ENCODE results near the gene SPIC. TPM values are rescaled to one million over a fixed set of nuclear protein-coding genes. Genes with fewer than 3 reads are reported as not detected.
"Not testable (repeated sequence)": the region's sequence is repeated elsewhere in the genome, so short reads cannot be mapped to it uniquely, and the experiment has no call there.

SPIC gene
- total RNA-seq, 1 donor from 2014 or later = not detected

GRCh38 chr12:101455685-101456084 is 19.5 kb upstream of the SPIC start:
- no peak for TF ChIP-seq CTCF (IDR thresholded peaks at IDR 0.05; ENCODE audit: borderline replicate concordance)
- H3K4me3 ChIP-seq = no peak overlapping the region
- peaks cover 12% of the 10 kb centered on the region for H3K9me3 ChIP-seq (replicated peaks)
- no peak for DNase-seq
- H3K4me1 ChIP-seq = no peaks in the 10 kb centered on the region
- intact Hi-C loops (cut with micrococcal nuclease) = no loop called here
- no peak overlapping the region for H3K27ac ChIP-seq (replicated peaks)
- H3K27me3 ChIP-seq (ENCODE audit: low read depth) = no peaks in the 10 kb centered on the region
- no peaks in the 10 kb centered on the region for H3K36me3 ChIP-seq

- DNase-seq = no peak
- intact Hi-C loops (cut with micrococcal nuclease) = no loop called here
- peaks cover 12% of the 10 kb centered on the region for H3K9me3 ChIP-seq (replicated peaks)
These were observed 15.3 kb upstream of the SPIC start for GRCh38 chr12:101459642-101460346.

GRCh38 chr12:101468948-101469347 is 6.2 kb upstream of the SPIC start:
- no peaks in the 10 kb centered on the region for H3K4me1 ChIP-seq
- H3K27ac ChIP-seq (replicated peaks) = no peak overlapping the region
- no peak overlapping the region for H3K4me3 ChIP-seq
- H3K36me3 ChIP-seq = no peaks in the 10 kb centered on the region
- peaks cover 11% of the 10 kb centered on the region for H3K27me3 ChIP-seq (ENCODE audit: low read depth)
- no peak for DNase-seq
- no peaks in the 10 kb centered on the region for H3K9me3 ChIP-seq (replicated peaks)
- intact Hi-C loops (cut with micrococcal nuclease) = no loop called here
- no peak for TF ChIP-seq CTCF (IDR thresholded peaks at IDR 0.05; ENCODE audit: borderline replicate concordance)

More at GRCh38 chr12:101459642-101460346, 15.3 kb upstream of the SPIC start:
- H3K27me3 ChIP-seq (ENCODE audit: low read depth) = no peaks in the 10 kb centered on the region
- H3K27ac ChIP-seq (replicated peaks) = no peak overlapping the region
- no peaks in the 10 kb centered on the region for H3K36me3 ChIP-seq
- TF ChIP-seq CTCF (IDR thresholded peaks at IDR 0.05; ENCODE audit: borderline replicate concordance) = no peak
- H3K4me3 ChIP-seq = no peak overlapping the region
- no peaks in the 10 kb centered on the region for H3K4me1 ChIP-seq

GRCh38 chr12:101470939-101471338 is 4.2 kb upstream of the SPIC start:
- Histone ChIP-seq H3K36me3 (no peaks in the 10 kb centered on the region), H3K4me1 (no peaks in the 10 kb centered on the region), H3K27me3 (ENCODE audit: low read depth) (peaks cover 4% of the 10 kb centered on the region), H3K9me3 (replicated peaks) (no peaks in the 10 kb centered on the region), H3K4me3 (no peak overlapping the region), H3K27ac (replicated peaks) (no peak overlapping the region)
- intact Hi-C loops (cut with micrococcal nuclease) = no loop called here
- no peak for DNase-seq
- no peak for TF ChIP-seq CTCF (IDR thresholded peaks at IDR 0.05; ENCODE audit: borderline replicate concordance)

GRCh38 chr12:101471878-101472277 is 3.3 kb upstream of the SPIC start:
- H3K4me3 ChIP-seq; intact Hi-C loops (cut with micrococcal nuclease); H3K36me3 ChIP-seq; H3K27me3 ChIP-seq (ENCODE audit: low read depth); H3K27ac ChIP-seq (replicated peaks); H3K9me3 ChIP-seq (replicated peaks); H3K4me1 ChIP-seq; DNase-seq: not testable (repeated sequence)

- no peaks in the 10 kb centered on the region for H3K9me3 ChIP-seq (replicated peaks)
- TF ChIP-seq CTCF (IDR thresholded peaks at IDR 0.05; ENCODE audit: borderline replicate concordance) = no peak
- intact Hi-C loops (cut with micrococcal nuclease) = no loop called here
- no peaks in the 10 kb centered on the region for H3K27me3 ChIP-seq (ENCODE audit: low read depth)
- no peak overlapping the region for H3K27ac ChIP-seq (replicated peaks)
- H3K4me1 ChIP-seq = no peaks in the 10 kb centered on the region
- H3K36me3 ChIP-seq = no peaks in the 10 kb centered on the region
- DNase-seq = no peak
- H3K4me3 ChIP-seq = no peak overlapping the region
These were observed 888 bp upstream of the SPIC start for GRCh38 chr12:101474248-101474647.

Measured in left ventricle myocardium inferior (tissue), 1 donor.